DMS 273 (cell line): ENCODE results near the gene OBSCN.

Source experiments
- DNase-seq: peaks from one replicate; lab custom pipeline; 2025; ENCODE audit not compliant: unreplicated experiment; lab: John Stamatoyannopoulos, UW

The OBSCN gene

DNA sequence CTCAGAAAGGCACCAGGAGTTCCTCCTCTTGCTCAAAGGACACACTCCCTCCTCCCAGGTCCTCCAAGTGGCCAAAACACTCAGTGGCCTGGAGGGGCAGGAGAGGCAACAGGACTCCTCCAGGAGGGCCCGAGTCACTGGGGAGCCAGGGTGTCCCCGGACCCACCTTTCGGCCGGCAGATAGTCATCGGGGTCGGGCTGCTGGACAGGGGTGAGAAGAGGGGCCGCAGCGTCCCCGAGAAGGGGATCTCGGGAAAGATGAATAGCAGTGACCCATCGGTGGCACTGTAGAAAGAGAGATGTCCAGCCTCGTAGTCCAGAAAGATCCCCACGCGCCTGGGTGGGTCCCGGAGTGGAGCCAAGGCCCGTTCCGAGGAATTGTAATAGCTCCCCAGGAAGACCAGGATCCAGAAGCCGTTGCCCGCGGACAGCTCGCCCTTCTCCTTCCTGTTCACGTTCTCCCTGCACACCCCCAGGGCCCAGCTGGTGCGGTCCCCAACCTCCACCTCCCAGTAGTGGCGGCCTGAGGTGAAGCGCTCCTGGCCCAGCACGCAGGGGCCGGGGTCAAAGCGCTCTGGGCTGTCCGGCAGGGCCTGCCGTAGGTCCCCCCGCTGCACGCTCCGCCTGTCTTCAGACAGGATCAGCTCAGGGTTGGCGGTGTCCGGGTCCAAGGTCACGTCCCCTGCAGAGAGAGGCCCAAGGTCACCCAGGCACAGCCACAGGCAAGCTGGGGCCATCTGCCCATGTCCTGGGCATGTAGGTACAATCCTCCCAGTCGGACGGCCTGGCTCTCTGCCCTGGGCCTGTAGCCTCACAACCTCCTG lies 186.9 kb downstream of the OBSCN start:
- DNase-seq: no peak

- no peak for DNase-seq
Measured at GRCh38 chr1:228396770-228397662, 189.2 kb downstream of the OBSCN start.

- no peak for DNase-seq
Measured at GRCh38 chr1:228397966-228398365, 190.1 kb downstream of the OBSCN start.

- no peak for DNase-seq
Measured at GRCh38 chr1:228398741-228399461, 191.1 kb downstream of the OBSCN start.

- DNase-seq: no peak
Measured at GRCh38 chr1:228399531-228400236, 191.8 kb downstream of the OBSCN start.

GRCh38 chr1:228400237-228400651 lies 192.4 kb downstream of the OBSCN start:
- DNase-seq: no peak

- DNase-seq: no peak
Measured at GRCh38 chr1:228400692-228401454, 193.0 kb downstream of the OBSCN start.

- DNase-seq: no peak
Measured at GRCh38 chr1:228401782-228402640, 194.2 kb downstream of the OBSCN start.

DNA sequence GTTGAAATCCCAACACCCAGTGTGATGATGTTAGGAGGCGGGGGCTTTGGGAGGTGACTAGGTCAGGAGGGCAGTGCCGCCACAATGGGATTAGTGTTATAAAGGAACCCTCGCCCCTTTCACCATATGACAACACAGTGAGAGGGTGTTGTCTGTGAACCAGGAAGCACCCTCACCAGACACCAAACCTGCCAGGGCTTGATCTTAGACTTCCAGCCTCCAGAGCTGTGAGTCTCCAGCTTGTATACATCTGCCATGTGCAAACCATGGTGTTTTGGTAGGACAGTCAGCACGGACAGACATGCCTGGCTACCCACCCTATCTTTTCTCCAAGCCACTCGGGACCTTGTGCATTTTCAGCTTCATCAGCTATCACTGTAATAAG lies 194.8 kb downstream of the OBSCN start:
- DNase-seq: no peak

- no peak for DNase-seq
Measured at GRCh38 chr1:228403231-228403631, 195.4 kb downstream of the OBSCN start.

DNA sequence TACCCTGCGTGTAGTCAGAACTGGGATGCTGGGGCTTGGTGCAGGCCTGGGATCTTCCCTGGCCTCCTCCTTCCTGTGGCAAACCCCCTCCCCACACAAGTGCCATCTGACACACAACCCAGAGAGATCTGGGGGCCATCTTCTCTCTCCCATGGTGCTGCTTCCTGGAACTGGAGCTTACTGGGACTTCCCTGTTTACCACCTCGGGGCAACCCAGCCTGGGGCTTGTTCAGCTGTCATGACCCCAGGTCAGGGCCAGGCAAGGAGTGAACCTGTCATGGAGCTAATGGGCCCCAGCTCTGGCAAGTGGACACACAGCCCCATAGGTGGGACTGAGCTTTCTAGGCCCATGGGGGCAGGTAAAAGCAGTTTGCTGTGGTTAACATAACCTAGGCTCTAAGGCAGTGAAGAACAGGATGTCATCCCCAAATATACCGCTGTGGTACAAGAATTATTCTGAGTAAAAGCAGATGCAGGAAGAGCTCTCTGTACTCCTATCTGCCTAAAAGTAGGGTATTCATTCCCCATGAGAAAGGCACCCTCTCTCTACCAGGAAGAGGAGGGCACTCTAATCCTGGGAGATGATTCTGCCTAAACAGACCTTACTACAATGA lies 196.4 kb downstream of the OBSCN start:
- DNase-seq: no peak

DNA sequence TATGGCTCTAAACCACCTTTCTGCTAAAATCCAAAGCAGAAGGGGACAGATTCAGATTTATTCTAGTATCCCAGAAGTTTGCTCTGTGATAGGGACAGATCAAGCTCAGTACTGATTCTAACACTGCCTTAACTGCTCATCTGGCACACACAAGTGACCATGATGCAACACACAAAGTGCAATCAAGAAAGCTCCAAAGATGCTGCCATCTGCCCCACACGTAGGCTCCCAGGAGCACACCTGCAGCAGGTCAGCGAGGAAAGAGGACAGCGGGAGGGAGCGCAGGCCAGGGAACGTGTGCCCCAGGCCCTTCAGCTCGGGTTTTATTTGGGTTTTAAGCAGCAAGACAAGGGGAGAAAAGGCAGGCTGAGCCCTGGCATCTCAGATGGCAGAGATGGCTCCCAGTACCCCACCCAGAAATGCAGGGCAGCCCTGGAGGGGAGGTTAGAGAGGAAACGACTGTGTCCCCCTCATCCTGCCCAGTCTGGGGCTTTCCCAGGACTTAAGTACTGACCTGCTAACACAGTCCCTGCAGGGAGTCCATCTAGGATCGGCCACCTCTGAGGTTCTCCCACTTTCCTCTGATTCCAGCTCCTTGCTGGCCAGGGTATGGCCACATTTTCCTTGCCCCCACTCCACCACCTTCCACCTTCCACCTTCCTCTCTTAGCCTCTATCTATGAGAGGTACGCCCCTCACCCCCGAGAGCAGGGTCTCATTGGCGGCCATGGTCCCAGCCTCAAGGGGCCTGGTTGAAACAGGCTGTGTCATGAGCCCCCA lies 197.5 kb downstream of the OBSCN start:
- peak; percentile 44 for DNase-seq

DNA sequence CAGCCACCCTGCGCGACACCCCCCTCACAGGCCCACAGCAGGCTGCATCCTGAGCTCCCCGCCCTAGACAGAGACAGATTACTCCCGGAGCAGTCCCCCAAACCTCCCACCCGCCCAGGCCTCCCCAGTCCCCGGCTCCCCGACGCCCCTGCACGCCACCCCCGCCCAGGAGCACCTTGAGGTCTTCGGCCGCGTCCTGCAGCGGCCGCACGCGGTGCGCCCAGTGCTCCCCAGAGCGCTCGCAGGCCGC lies 198.1 kb downstream of the OBSCN start:
- DNase-seq: no peak

GRCh38 chr1:228407106-228408040 lies 199.5 kb downstream of the OBSCN start:
- no peak for DNase-seq

GRCh38 chr1:228408041-228408868 lies 200.4 kb downstream of the OBSCN start:
- DNase-seq: no peak
